ENCODE data around the gene ADARB2.

DNA sequence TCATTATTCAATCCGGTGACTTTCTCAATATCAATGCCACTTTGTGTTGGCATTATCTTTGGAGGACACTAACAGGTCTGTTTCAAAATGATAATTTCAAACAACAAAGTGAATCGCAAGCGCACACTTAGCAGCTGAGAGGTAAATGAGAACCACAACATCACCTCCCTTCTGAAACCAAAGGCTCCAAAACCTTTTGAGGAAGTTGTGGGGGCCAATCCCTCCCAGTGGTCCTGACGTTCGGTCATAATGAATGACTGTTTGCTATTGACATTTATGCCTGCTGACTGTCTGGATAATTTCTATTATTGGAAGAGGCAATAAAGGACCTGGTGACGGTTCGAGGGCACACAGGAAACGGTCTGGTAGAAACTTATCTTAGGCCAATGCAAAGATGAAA, 1.8 kb downstream of the ADARB2 start:
- no peak for TF ChIP-seq POLR2AphosphoS5 (IDR thresholded peaks at IDR 0.05; ENCODE audit: low read depth, low read length)
- no peak for TF ChIP-seq SIN3A (IDR thresholded peaks at IDR 0.05; ENCODE audit: borderline replicate concordance, insufficient read depth, low read length)
- TF ChIP-seq TAF1 (IDR thresholded peaks at IDR 0.05; ENCODE audit: borderline replicate concordance, insufficient read depth, low read length): no peak
- TF ChIP-seq, protein P1, sequence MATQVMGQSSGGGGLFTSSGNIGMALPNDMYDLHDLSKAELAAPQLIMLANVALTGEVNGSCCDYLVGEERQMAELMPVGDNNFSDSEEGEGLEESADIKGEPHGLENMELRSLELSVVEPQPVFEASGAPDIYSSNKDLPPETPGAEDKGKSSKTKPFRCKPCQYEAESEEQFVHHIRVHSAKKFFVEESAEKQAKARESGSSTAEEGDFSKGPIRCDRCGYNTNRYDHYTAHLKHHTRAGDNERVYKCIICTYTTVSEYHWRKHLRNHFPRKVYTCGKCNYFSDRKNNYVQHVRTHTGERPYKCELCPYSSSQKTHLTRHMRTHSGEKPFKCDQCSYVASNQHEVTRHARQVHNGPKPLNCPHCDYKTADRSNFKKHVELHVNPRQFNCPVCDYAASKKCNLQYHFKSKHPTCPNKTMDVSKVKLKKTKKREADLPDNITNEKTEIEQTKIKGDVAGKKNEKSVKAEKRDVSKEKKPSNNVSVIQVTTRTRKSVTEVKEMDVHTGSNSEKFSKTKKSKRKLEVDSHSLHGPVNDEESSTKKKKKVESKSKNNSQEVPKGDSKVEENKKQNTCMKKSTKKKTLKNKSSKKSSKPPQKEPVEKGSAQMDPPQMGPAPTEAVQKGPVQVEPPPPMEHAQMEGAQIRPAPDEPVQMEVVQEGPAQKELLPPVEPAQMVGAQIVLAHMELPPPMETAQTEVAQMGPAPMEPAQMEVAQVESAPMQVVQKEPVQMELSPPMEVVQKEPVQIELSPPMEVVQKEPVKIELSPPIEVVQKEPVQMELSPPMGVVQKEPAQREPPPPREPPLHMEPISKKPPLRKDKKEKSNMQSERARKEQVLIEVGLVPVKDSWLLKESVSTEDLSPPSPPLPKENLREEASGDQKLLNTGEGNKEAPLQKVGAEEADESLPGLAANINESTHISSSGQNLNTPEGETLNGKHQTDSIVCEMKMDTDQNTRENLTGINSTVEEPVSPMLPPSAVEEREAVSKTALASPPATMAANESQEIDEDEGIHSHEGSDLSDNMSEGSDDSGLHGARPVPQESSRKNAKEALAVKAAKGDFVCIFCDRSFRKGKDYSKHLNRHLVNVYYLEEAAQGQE (IDR thresholded peaks at IDR 0.05; ENCODE audit: insufficient read depth in 1 of 2, low read depth in 2 of 2, low read length in 2 of 2): no peak
